ENCODE results near the gene CDCP1. TPM values are rescaled to one million over a fixed set of nuclear protein-coding genes. Genes with fewer than 3 reads are reported as not detected.

CDCP1 gene
- total and polyA plus RNA-seq, 4 donors = 1.6 to 20.7 (median 4.2) TPM

DNA sequence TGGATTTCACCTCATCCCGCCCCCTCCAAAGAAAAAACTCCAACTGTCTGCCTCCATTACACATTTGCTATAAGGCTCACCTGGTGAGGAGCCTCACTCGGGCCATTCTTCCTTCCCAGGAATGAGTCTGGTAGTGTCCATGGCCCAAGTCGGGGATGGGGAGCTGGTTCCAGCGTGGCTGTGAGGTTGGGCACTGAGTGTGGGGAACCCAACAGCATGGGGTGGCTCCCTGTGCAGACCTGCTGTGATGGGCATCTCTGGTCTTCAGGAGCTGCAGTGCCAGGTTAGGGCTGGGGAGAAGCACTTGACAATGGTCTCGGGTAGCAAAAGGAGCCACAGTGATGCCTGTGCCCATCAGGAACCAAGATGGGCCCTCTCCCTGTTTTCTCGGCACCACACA is 40.7 kb upstream of the CDCP1 start:
- Histone ChIP-seq H3K4me3 (no peak overlapping the region), H3K4me1 (ENCODE audit: control insufficient read depth in 5 of 5, insufficient read depth in 5 of 5, low read length in 5 of 5) (peaks cover 0 to 18% (median 0%) of the 10 kb centered on the region in 5 donors), H3K9me3 (ENCODE audit: control insufficient read depth in 4 of 4, insufficient read depth in 3 of 4, low read length in 3 of 4) (no peaks in the 10 kb centered on the region), H3K9ac (ENCODE audit: insufficient read depth in 1 of 2, low read length in 2 of 2) (no peak overlapping the region), H3K27me3 (ENCODE audit: control insufficient read depth in 3 of 3, insufficient read depth in 3 of 3, low read length in 2 of 3) (no peaks in the 10 kb centered on the region), H3K36me3 (ENCODE audit: control insufficient read depth in 4 of 4, insufficient read depth in 4 of 4, low read length in 4 of 4) (no peaks in the 10 kb centered on the region), H3K27ac (ENCODE audit: low read depth in 1 of 2, low read length in 1 of 2) (no peak overlapping the region)
- ATAC-seq (ENCODE audit: insufficient read depth, low FRiP score) (no peak), DNase-seq (no peak)
- TF ChIP-seq, protein P1, sequence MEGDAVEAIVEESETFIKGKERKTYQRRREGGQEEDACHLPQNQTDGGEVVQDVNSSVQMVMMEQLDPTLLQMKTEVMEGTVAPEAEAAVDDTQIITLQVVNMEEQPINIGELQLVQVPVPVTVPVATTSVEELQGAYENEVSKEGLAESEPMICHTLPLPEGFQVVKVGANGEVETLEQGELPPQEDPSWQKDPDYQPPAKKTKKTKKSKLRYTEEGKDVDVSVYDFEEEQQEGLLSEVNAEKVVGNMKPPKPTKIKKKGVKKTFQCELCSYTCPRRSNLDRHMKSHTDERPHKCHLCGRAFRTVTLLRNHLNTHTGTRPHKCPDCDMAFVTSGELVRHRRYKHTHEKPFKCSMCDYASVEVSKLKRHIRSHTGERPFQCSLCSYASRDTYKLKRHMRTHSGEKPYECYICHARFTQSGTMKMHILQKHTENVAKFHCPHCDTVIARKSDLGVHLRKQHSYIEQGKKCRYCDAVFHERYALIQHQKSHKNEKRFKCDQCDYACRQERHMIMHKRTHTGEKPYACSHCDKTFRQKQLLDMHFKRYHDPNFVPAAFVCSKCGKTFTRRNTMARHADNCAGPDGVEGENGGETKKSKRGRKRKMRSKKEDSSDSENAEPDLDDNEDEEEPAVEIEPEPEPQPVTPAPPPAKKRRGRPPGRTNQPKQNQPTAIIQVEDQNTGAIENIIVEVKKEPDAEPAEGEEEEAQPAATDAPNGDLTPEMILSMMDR (IDR thresholded peaks at IDR 0.05; ENCODE audit: control extremely low read depth, extremely low read depth) = no peak
- 92 to 95% methylated on average over 6 of the region's 6 CpGs for WGBS, 2 donors

GRCh38 chr3:45185461-45185860 is 39.3 kb upstream of the CDCP1 start:
- H3K9ac ChIP-seq (ENCODE audit: insufficient read depth in 1 of 2, low read length in 2 of 2) = no peak overlapping the region

DNA sequence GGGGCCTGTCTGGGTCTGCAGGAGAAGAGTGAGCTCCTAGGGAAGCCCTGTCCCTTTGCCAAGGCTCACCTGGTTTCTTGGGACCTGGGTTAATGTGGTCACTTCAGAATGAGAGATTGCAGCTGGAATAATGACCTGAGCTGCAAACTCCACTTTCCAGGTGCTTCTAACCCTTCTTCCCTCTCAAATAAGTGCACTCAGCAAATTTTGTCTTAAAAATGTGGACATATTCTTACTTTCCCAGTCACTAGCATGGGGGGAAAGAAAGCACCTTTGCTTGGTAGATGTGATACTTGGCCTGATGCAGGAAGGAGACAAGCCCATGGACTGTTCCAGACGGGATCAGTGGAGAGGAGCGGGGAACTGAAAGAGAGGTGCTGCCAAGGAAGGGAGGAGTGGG is 38.9 kb upstream of the CDCP1 start:
- 87 to 95% methylated on average over 2 of the region's 2 CpGs for WGBS, 2 donors
- Histone ChIP-seq H3K36me3 (ENCODE audit: control insufficient read depth in 4 of 4, insufficient read depth in 4 of 4, low read length in 4 of 4) (no peaks in the 10 kb centered on the region), H3K4me3 (no peak overlapping the region), H3K9me3 (ENCODE audit: control insufficient read depth in 4 of 4, insufficient read depth in 3 of 4, low read length in 3 of 4) (no peaks in the 10 kb centered on the region), H3K27me3 (ENCODE audit: control insufficient read depth in 3 of 3, insufficient read depth in 3 of 3, low read length in 2 of 3) (no peaks in the 10 kb centered on the region), H3K27ac (ENCODE audit: low read depth in 1 of 2, low read length in 1 of 2) (no peak overlapping the region), H3K4me1 (ENCODE audit: control insufficient read depth in 5 of 5, insufficient read depth in 5 of 5, low read length in 5 of 5) (peaks cover 0 to 18% (median 4%) of the 10 kb centered on the region in 5 donors), H3K9ac (ENCODE audit: insufficient read depth in 1 of 2, low read length in 2 of 2) (no peak overlapping the region)
- DNase-seq (no peak), ATAC-seq (ENCODE audit: insufficient read depth, low FRiP score) (no peak)
- TF ChIP-seq, protein P1 (IDR thresholded peaks at IDR 0.05; ENCODE audit: control extremely low read depth, extremely low read depth) = no peak

More at GRCh38 chr3:45185461-45185860, 39.3 kb upstream of the CDCP1 start:
- Histone ChIP-seq H3K4me1 (ENCODE audit: control insufficient read depth in 5 of 5, insufficient read depth in 5 of 5, low read length in 5 of 5) (peaks cover 0 to 18% (median 4%) of the 10 kb centered on the region in 5 donors), H3K9me3 (ENCODE audit: control insufficient read depth in 4 of 4, insufficient read depth in 3 of 4, low read length in 3 of 4) (no peaks in the 10 kb centered on the region), H3K4me3 (no peak overlapping the region), H3K36me3 (ENCODE audit: control insufficient read depth in 4 of 4, insufficient read depth in 4 of 4, low read length in 4 of 4) (no peaks in the 10 kb centered on the region), H3K27ac (ENCODE audit: low read depth in 1 of 2, low read length in 1 of 2) (no peak overlapping the region), H3K27me3 (ENCODE audit: control insufficient read depth in 3 of 3, insufficient read depth in 3 of 3, low read length in 2 of 3) (no peaks in the 10 kb centered on the region)
- TF ChIP-seq, protein P1 (IDR thresholded peaks at IDR 0.05; ENCODE audit: control extremely low read depth, extremely low read depth) = no peak
- DNase-seq = no peak
- no peak for ATAC-seq (ENCODE audit: insufficient read depth, low FRiP score)
- WGBS, 2 donors = 89 to 91% methylated on average over 5 of the region's 5 CpGs

- H3K4me3 ChIP-seq = no peak overlapping the region
- TF ChIP-seq, protein P1 (IDR thresholded peaks at IDR 0.05; ENCODE audit: control extremely low read depth, extremely low read depth) = no peak
- H3K9ac ChIP-seq (ENCODE audit: insufficient read depth in 1 of 2, low read length in 2 of 2) = no peak overlapping the region
- no peaks in the 10 kb centered on the region for H3K36me3 ChIP-seq (ENCODE audit: control insufficient read depth in 4 of 4, insufficient read depth in 4 of 4, low read length in 4 of 4)
- no peaks in the 10 kb centered on the region for H3K27me3 ChIP-seq (ENCODE audit: control insufficient read depth in 3 of 3, insufficient read depth in 3 of 3, low read length in 2 of 3)
- no peak overlapping the region for H3K27ac ChIP-seq (ENCODE audit: low read depth in 1 of 2, low read length in 1 of 2)
- WGBS, 2 donors = 83 to 92% methylated on average over 7 of the region's 7 CpGs
- peaks cover 0 to 13% (median 4%) of the 10 kb centered on the region in 5 donors for H3K4me1 ChIP-seq (ENCODE audit: control insufficient read depth in 5 of 5, insufficient read depth in 5 of 5, low read length in 5 of 5)
- ATAC-seq (ENCODE audit: insufficient read depth, low FRiP score) (no peak), DNase-seq (no peak)
- H3K9me3 ChIP-seq (ENCODE audit: control insufficient read depth in 4 of 4, insufficient read depth in 3 of 4, low read length in 3 of 4) = no peaks in the 10 kb centered on the region
Measured at GRCh38 chr3:45183872-45184262, 37.7 kb upstream of the CDCP1 start.

Data from lung (tissue), 12 donors.